ENCODE results near the gene ATM. TPM values are rescaled to one million over a fixed set of nuclear protein-coding genes. Genes with fewer than 3 reads are reported as not detected.

The ATM gene
- total and polyA plus RNA-seq, 4 donors: 18.3 to 123 (median 43.8) TPM

DNA sequence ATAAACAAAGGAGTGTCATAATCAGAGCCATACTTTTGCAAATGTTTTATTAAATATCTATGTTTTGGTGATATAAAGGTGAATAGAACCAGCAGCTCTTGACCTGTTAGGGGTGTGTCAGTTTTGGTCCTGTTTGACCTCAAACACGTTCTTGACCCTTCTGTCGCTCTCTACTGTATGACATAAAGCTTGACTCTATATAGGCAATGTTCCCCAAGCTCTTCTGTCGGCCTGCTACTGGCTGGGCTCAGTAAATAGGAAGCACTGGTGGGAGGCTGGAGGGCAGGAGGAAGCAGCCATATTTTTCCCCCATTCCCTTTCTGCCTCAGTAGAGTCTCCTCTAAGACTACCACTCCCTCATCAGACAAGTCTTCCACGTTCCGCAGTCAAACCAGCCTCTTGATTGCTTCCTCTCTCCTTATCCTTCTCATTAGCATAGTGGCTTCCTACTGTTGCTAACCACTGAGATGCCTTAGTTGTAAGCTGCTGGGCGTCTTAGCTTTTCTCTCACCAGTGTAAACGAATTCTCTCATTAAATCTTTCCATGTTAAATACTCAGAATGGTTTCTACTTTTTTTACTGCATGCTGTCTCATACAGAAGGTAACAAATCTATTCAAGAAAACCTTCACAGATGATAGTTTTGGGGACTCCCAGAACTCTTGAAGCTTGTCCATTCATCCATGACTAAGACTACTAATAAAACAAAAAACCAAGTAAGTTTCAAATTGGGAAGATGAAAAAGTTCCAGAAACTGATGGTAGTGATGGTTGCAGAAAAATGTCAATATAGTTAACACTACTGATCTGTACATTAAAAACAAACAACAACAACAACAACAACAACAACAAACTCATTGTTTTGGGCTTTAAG is 3.7 kb upstream of the ATM start:
- H3K36me3 ChIP-seq (ENCODE audit: control insufficient read depth in 1 of 2, insufficient read depth in 2 of 2, low read length in 1 of 2): no peaks in the 10 kb centered on the region
- no peak overlapping the region for H3K27ac ChIP-seq (ENCODE audit: low read depth in 1 of 2, low read length in 2 of 2)
- ATAC-seq (ENCODE audit: low FRiP score) (no peak), DNase-seq (no peak)
- H3K4me3 ChIP-seq (ENCODE audit: low read length in 2 of 2): no peak overlapping the region
- H3K9me3 ChIP-seq (ENCODE audit: control insufficient read depth, low read length): no peaks in the 10 kb centered on the region
- intact Hi-C loops (cut with DNase I): no loop called here
- WGBS, 2 donors: 78 to 85% methylated on average over 7 of the region's 7 CpGs
- no peaks in the 10 kb centered on the region for H3K27me3 ChIP-seq (ENCODE audit: control insufficient read depth in 1 of 2, insufficient read depth in 2 of 2, low read length in 1 of 2)
- peaks cover 2 to 5% of the 10 kb centered on the region in 2 donors for H3K4me1 ChIP-seq (ENCODE audit: control insufficient read depth in 1 of 2, insufficient read depth in 2 of 2, low read length in 2 of 2)

DNA sequence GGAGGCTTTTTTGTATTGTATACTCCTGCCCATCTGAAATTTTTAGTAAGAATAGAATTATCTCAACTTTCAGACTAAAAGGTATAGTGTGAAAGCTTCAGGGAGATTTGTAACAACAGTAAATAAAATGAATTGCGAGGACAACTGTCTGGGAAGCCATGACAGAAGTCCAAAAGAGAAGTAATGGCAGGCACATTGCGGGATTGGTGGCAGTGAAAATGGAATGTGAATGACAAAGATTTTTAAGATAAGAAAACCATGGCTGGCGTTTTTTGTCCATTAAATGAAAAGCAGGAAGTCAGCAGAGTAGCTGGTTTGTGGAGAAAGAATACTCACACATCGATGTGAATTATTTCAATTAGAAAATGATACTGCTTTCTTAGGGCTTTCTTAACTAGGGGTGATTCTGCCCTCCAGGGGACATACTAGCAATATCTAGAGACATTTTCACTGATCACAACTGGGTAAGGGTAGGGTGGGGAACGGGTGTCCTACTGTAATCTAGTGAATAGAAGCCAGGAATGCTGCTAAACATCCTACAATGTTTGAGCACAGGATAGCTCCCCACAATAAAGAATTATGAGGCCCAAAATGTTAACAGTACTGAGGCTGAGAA is 2.0 kb upstream of the ATM start:
- Histone ChIP-seq H3K27ac (ENCODE audit: low read depth in 1 of 2, low read length in 2 of 2) (no peak overlapping the region), H3K4me1 (ENCODE audit: control insufficient read depth in 1 of 2, insufficient read depth in 2 of 2, low read length in 2 of 2) (peaks cover 2 to 13% of the 10 kb centered on the region in 2 donors), H3K9me3 (ENCODE audit: control insufficient read depth, low read length) (no peaks in the 10 kb centered on the region), H3K36me3 (ENCODE audit: control insufficient read depth in 1 of 2, insufficient read depth in 2 of 2, low read length in 1 of 2) (no peaks in the 10 kb centered on the region), H3K27me3 (ENCODE audit: control insufficient read depth in 1 of 2, insufficient read depth in 2 of 2, low read length in 1 of 2) (no peaks in the 10 kb centered on the region), H3K4me3 (ENCODE audit: low read length in 2 of 2) (peak overlapping the region; percentile 77)
- no peak for ATAC-seq (ENCODE audit: low FRiP score)
- WGBS, 2 donors: 32 to 35% methylated on average over 5 of the region's 5 CpGs
- no peak for DNase-seq
- intact Hi-C loops (cut with DNase I): loop anchor here (5.0 to 10.0 kb wide), 4 partner anchors 214 to 1874 kb away; partner anchors contain the start of genes CUL5 (in 1 of the 2), DDX10 (in 1 of the 2), POGLUT3 (in 1 of the 2) and ZC3H12C (in 1 of the 2)

DNA sequence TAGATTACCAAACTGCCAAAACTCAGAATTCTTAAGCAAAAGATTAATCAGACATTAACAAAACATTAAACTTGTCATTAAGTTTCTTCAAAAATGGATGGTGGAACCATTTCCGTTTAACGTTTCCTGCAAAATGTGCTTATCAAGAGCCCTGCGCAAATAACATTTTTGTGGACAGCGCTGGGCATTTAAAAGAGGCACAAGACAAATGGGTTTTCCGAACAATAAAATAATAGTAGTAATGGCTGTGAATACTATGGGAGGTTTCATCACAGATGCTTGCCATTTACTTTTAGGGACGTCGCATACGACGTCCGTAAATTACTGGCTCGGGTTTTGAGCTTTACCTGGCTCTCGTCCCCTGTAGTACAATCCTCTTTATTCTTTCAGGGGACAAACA is 1.5 kb upstream of the ATM start:
- H3K27ac ChIP-seq (ENCODE audit: low read depth in 1 of 2, low read length in 2 of 2): no peak overlapping the region
- no peak for ATAC-seq (ENCODE audit: low FRiP score)
- peaks cover 2 to 13% of the 10 kb centered on the region in 2 donors for H3K4me1 ChIP-seq (ENCODE audit: control insufficient read depth in 1 of 2, insufficient read depth in 2 of 2, low read length in 2 of 2)
- peak overlapping the region; percentile 77 for H3K4me3 ChIP-seq (ENCODE audit: low read length in 2 of 2)
- no peaks in the 10 kb centered on the region for H3K9me3 ChIP-seq (ENCODE audit: control insufficient read depth, low read length)
- no peaks in the 10 kb centered on the region for H3K27me3 ChIP-seq (ENCODE audit: control insufficient read depth in 1 of 2, insufficient read depth in 2 of 2, low read length in 1 of 2)
- WGBS, 2 donors: 0 to 1% methylated on average over 12 of the region's 12 CpGs
- DNase-seq: no peak
- no peaks in the 10 kb centered on the region for H3K36me3 ChIP-seq (ENCODE audit: control insufficient read depth in 1 of 2, insufficient read depth in 2 of 2, low read length in 1 of 2)
- intact Hi-C loops (cut with DNase I): loop anchor here (5.0 to 10.0 kb wide), 4 partner anchors 214 to 1873 kb away; partner anchors contain the start of genes CUL5 (in 1 of the 2), DDX10 (in 1 of the 2), POGLUT3 (in 1 of the 2) and ZC3H12C (in 1 of the 2)

DNA sequence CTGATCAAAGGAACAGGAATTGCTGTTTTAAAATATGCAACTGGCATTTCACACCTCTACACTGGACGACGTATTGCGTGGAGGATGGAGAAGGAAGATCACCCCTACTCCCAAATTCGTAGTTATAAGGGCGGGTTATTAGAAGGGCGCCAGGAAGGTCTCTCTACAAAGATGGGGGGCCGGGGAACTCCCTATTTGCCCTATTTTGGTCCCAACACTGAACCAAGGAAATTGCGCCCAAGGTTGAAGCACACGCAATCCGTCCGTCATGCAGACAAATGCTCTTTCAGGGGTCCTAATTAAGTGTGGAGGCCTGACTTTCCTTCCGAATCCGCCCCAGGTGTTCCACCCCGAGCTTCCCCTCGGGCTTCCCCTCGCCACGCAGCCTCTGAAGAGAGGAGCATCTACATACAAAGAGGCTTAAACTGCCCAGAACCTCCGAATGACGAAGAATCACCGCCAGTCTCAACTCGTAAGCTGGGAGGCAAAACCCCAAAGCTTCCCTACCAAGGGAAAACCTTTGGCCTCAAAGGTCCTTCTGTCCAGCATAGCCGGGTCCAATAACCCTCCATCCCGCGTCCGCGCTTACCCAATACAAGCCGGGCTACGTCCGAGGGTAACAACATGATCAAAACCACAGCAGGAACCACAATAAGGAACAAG is 825 bp upstream of the ATM start:
- 0% methylated on average over 29 of the region's 29 CpGs for WGBS, 2 donors
- ATAC-seq (ENCODE audit: low FRiP score) (no peak), DNase-seq (no peak)
- Histone ChIP-seq H3K4me3 (ENCODE audit: low read length in 2 of 2) (peak overlapping the region; percentile 55 to 77), H3K36me3 (ENCODE audit: control insufficient read depth in 1 of 2, insufficient read depth in 2 of 2, low read length in 1 of 2) (no peaks in the 10 kb centered on the region), H3K4me1 (ENCODE audit: control insufficient read depth in 1 of 2, insufficient read depth in 2 of 2, low read length in 2 of 2) (peaks cover 2 to 13% of the 10 kb centered on the region in 2 donors), H3K9me3 (ENCODE audit: control insufficient read depth, low read length) (no peaks in the 10 kb centered on the region), H3K27me3 (ENCODE audit: control insufficient read depth in 1 of 2, insufficient read depth in 2 of 2, low read length in 1 of 2) (no peaks in the 10 kb centered on the region), H3K27ac (ENCODE audit: low read depth in 1 of 2, low read length in 2 of 2) (peak overlapping the region; percentile 5 to 72)
- intact Hi-C loops (cut with DNase I): loop anchor here (2.0 to 10.0 kb wide), 6 partner anchors 101 to 1873 kb away; partner anchors contain the start of genes ACAT1 (in 1 of the 2), CUL5 (in 1 of the 2), DDX10 (in 1 of the 2) and POGLUT3 (in 1 of the 2)

DNA sequence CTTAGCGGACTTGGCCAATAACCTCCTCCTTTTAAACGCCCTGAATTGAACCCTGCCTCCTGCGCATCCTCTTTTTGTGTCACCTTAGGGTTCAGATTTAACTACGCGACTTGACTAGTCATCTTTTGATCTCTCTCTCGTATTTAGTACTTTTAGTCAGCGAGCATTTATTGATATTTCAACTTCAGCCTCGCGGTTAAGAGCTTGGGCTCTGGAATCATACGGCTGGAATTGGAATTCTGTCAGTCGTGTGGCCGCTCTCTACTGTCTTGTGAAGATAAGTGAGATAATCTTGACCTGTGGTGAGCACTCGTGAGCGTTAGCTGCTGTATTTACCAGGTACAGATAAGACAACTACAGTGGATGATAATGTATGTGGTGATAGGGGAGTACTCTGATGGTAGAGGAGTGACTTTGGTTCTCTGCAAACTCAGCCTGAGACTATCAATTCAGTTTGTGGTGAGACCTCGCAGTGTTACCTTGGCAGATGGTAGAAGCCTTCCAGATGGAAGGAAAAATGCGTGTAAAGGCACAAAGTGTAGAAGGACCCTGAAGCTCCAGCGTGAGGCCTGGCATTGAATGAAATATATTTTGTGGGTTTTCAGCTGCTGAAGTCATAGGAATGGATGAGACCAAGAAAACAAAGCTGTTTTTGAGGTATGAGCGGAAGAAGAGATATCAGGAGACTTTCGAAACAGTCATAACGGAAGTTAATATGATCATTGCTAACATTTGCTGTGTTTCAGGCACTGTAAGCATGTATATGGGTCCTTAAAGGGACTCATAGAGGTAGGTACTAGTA is 682 bp downstream of the ATM start:
- no peak for ATAC-seq (ENCODE audit: low FRiP score)
- WGBS, 2 donors: 9 to 10% methylated on average over 20 of the region's 20 CpGs
- Histone ChIP-seq H3K36me3 (ENCODE audit: control insufficient read depth in 1 of 2, insufficient read depth in 2 of 2, low read length in 1 of 2) (no peaks in the 10 kb centered on the region), H3K9me3 (ENCODE audit: control insufficient read depth, low read length) (no peaks in the 10 kb centered on the region), H3K4me3 (ENCODE audit: low read length in 2 of 2) (peak overlapping the region; percentile 68 to 94), H3K4me1 (ENCODE audit: control insufficient read depth in 1 of 2, insufficient read depth in 2 of 2, low read length in 2 of 2) (peaks cover 2 to 13% of the 10 kb centered on the region in 2 donors), H3K27me3 (ENCODE audit: control insufficient read depth in 1 of 2, insufficient read depth in 2 of 2, low read length in 1 of 2) (no peaks in the 10 kb centered on the region), H3K27ac (ENCODE audit: low read depth in 1 of 2, low read length in 2 of 2) (peak overlapping the region; percentile 67 to 95)
- intact Hi-C loops (cut with DNase I): loop anchor here (2.0 to 10.0 kb wide), 6 partner anchors 103 to 1871 kb away; partner anchors contain the start of genes ACAT1 (in 1 of the 2), CUL5 (in 1 of the 2), DDX10 (in 1 of the 2) and POGLUT3 (in 1 of the 2)
- DNase-seq: no peak

DNA sequence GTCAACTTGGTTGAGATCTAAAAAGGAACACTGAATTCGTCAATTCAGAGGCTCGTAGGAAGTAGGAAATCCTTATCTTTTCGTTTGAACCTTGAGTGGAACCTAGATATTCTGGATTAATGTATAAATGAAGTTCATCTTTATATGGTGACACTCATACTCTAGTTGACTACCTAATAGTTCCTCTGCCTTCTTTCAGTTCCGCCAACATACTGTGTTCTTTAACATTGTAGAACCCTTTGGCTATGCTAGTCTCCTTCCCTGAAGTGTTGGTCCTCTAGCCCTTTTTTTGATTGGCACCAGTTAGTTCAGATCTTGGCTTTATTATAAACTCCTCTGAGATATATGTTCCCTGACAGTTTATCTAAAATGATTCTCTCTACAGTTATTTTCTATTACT is 1.5 kb downstream of the ATM start:
- Histone ChIP-seq H3K36me3 (ENCODE audit: control insufficient read depth in 1 of 2, insufficient read depth in 2 of 2, low read length in 1 of 2) (no peaks in the 10 kb centered on the region), H3K27ac (ENCODE audit: low read depth in 1 of 2, low read length in 2 of 2) (no peak overlapping the region), H3K4me3 (ENCODE audit: low read length in 2 of 2) (peak overlapping the region; percentile 68 to 94), H3K27me3 (ENCODE audit: control insufficient read depth in 1 of 2, insufficient read depth in 2 of 2, low read length in 1 of 2) (no peaks in the 10 kb centered on the region), H3K4me1 (ENCODE audit: control insufficient read depth in 1 of 2, insufficient read depth in 2 of 2, low read length in 2 of 2) (peaks cover 0 to 13% of the 10 kb centered on the region in 2 donors), H3K9me3 (ENCODE audit: control insufficient read depth, low read length) (no peaks in the 10 kb centered on the region)
- 79 to 81% methylated on average over 4 of the region's 4 CpGs for WGBS, 2 donors
- intact Hi-C loops (cut with DNase I): loop anchor here (5.0 to 10.0 kb wide), 4 partner anchors 217 to 1870 kb away; partner anchors contain the start of genes CUL5 (in 1 of the 2), DDX10 (in 1 of the 2), POGLUT3 (in 1 of the 2) and ZC3H12C (in 1 of the 2)
- DNase-seq (no peak), ATAC-seq (ENCODE audit: low FRiP score) (no peak)

DNA sequence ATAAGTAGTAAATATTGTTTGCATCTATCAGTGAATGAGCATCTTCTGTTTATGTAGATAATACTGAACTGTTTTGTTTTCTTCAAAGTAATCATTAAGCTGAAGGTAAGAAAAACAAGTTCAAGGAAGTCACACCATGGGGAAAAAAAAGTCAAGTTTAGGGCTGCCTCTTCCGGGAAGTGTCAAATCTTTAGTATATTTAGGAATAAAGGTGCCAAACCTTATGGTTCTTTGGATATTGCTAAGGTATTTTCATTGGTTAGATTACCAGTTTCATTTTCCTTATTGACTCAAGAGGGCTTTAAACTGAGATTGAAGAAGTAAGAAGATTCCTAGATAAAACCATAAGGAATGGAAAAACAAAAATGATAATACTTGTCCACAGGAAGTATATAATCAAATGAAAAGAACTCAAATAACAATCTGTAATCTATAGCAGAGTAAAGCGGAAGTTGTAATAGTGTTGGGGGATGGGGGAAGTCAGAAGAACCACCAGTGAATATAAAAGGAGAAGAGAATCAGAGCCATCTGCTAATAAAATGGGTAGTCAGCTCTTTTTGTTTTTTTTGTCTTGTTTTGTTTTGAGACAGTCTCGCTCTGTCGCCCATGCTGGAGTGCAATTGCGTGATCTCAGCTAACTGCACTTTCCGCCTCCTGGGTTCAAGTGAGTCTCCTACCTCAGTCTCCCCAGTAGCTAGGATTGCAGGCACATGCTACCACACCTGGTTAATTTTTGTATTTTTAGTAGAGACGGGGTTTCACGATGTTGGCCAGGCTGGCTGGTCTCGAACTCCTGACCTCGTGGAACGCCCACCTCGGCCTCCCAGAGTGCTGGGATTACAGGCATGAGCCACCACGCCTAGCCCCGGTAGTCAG is 2.3 kb downstream of the ATM start:
- intact Hi-C loops (cut with DNase I): loop anchor here (5.0 to 10.0 kb wide), 4 partner anchors 218 to 1870 kb away; partner anchors contain the start of genes CUL5 (in 1 of the 2), DDX10 (in 1 of the 2), POGLUT3 (in 1 of the 2) and ZC3H12C (in 1 of the 2)
- WGBS, 2 donors: 91 to 92% methylated on average over 14 of the region's 14 CpGs
- peaks cover 0 to 13% of the 10 kb centered on the region in 2 donors for H3K4me1 ChIP-seq (ENCODE audit: control insufficient read depth in 1 of 2, insufficient read depth in 2 of 2, low read length in 2 of 2)
- ATAC-seq (ENCODE audit: low FRiP score) (no peak), DNase-seq (peak in 1 of 2 donors; percentile 71)
- peaks cover 0 to 4% of the 10 kb centered on the region in 2 donors for H3K36me3 ChIP-seq (ENCODE audit: control insufficient read depth in 1 of 2, insufficient read depth in 2 of 2, low read length in 1 of 2)
- H3K27ac ChIP-seq (ENCODE audit: low read depth in 1 of 2, low read length in 2 of 2): no peak overlapping the region
- H3K27me3 ChIP-seq (ENCODE audit: control insufficient read depth in 1 of 2, insufficient read depth in 2 of 2, low read length in 1 of 2): no peaks in the 10 kb centered on the region
- no peaks in the 10 kb centered on the region for H3K9me3 ChIP-seq (ENCODE audit: control insufficient read depth, low read length)
- H3K4me3 ChIP-seq (ENCODE audit: low read length in 2 of 2): peak overlapping the region in 1 of 2 donors; percentile 68

All from aorta (tissue), 5 donors.